ENCODE results near the gene ZSCAN5B.
"Not testable (repeated sequence)": the region's sequence is repeated elsewhere in the genome, so short reads cannot be mapped to it uniquely, and the experiment has no call there.

Gene ZSCAN5B

DNA sequence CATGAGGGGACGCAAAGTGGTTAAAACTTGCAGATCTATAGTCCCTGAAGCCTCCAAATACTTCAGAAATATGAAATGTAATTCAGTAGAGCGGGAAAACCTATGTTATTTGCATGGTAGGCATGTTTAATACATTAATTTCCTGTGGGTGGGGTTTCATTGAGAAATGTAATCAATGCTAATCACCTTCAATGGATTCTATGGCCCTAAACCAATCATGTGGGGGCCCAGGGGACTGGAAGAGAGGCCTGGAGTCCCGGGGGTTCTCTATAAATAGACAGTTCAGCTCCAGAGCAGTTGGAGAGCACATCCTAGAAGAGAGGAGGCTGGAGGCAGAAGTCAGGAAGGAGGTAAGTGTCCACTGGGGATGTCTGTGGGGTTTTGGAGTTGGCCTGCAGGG lies 4.4 kb upstream of the ZSCAN5B start, which contains the start of gene ZSCAN5C:
ZSCAN5C (plus strand) TSS at position 301 of the 400 bp plus-strand sequence. CDS start 3,641 bp downstream, outside the sequence.
- DNase-seq (ENCODE audit: low read depth in 1 of 2, low spot score in 1 of 2), result no peak
- no peak for TF ChIP-seq JUND (IDR thresholded peaks at IDR 0.05; ENCODE audit: low read depth)
- in situ Hi-C loops (cut with HindIII; ENCODE audit: low pct_unique_long_range_greater_than_20kb, low sequenced_read_pairs), result no loop called here

DNA sequence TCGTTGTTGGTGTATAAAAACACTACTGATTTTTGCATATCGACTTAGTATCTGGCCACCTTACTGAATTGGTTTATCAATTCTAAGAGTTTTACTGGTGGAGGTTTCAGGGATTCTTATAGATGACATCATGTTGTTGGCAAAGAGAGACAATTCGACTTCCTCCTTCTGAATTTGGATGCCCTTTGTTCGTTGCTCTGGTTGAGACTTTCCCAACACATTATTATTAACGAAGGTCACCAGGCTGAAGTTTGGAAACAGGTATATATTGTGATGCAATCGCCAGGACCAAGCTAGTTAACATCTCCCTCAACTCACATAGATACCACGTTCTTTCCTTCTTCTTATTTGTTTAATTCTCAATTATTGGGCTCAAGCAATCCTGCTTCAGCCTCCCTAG lies 2.1 kb upstream of the ZSCAN5B start:
- in situ Hi-C loops (cut with HindIII; ENCODE audit: low pct_unique_long_range_greater_than_20kb, low sequenced_read_pairs), result no loop called here
- DNase-seq (ENCODE audit: low read depth in 1 of 2, low spot score in 1 of 2), result no peak
- TF ChIP-seq JUND (IDR thresholded peaks at IDR 0.05; ENCODE audit: low read depth), result no peak

DNA sequence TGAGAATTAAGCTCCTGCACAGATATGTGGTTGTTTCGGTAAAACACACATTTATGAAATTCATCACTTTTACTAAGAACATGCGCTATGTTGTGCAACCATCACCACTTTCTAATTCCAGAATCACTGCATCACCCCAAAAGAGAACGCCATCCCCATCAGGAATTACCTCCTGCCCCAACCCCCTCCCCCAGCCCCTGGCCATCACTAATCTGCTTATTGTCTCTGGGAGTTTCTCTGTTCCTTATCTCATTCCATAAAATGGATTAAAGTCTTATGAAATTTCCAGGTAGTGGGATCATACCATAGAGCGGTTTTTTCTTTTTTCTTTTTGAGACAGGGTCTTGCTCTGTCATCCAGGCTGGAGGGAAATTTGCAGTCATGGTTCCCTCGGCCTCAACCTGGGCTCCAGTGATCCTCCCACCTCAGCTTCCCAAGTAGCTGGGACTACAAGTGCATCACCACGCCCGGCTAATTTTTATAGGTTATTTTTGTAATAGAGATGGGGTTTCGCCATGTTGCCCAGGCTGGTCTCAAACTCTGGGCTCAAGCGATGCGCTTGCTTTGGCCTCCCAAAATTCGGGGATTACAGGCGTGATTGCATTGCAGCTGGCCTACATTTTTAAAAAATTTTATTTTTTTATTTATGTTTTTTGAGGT lies 3.5 kb downstream of the ZSCAN5B start:
- no peak for TF ChIP-seq JUND (IDR thresholded peaks at IDR 0.05; ENCODE audit: low read depth)
- in situ Hi-C loops (cut with HindIII; ENCODE audit: low pct_unique_long_range_greater_than_20kb, low sequenced_read_pairs), result no loop called here
- no peak for DNase-seq (ENCODE audit: low read depth in 1 of 2, low spot score in 1 of 2)

DNA sequence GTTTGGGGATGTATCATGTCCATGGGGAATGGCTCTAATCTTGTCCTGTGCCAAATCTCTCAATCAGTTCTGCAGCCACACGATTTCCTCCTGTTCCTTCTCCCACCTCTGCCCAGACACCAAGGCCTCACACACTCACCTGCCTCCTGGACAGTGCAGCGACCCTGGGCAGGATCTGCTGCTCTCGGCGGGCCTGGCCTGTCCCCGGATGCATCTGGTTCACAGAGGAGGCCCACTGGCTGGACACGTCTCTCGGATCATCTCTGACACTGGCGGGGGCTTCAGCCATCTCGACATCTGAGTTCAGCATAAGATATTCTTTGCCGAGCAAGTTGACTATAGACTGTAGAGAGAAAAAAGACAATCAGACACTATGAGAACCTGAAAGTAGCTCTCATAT lies 5.9 kb downstream of the ZSCAN5B start:
- in situ Hi-C loops (cut with HindIII; ENCODE audit: low pct_unique_long_range_greater_than_20kb, low sequenced_read_pairs), result no loop called here
- TF ChIP-seq JUND (IDR thresholded peaks at IDR 0.05; ENCODE audit: low read depth), result no peak
- DNase-seq (ENCODE audit: low read depth in 1 of 2, low spot score in 1 of 2), result no peak

DNA sequence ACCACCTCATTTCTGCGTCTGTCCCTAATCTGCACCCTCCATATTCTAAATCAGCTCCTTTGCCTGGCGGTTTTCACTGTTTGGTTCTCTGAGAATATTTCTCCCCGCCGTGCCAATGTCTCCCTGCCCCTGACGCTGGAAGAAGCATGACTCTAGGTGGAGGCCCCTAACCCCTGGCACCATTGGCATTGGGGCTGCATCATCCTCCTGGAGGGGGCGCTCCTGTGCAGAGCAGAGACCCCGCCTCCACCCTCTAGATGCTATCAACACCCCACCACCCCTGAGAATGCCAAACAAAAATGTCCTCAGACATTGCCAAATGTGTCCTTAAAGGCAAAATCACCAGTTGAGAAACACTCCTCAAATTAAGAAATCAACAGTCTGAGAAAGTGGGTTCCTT lies 6.5 kb downstream of the ZSCAN5B start:
- in situ Hi-C loops (cut with HindIII; ENCODE audit: low pct_unique_long_range_greater_than_20kb, low sequenced_read_pairs), result no loop called here
- no peak for DNase-seq (ENCODE audit: low read depth in 1 of 2, low spot score in 1 of 2)
- no peak for TF ChIP-seq JUND (IDR thresholded peaks at IDR 0.05; ENCODE audit: low read depth)

DNA sequence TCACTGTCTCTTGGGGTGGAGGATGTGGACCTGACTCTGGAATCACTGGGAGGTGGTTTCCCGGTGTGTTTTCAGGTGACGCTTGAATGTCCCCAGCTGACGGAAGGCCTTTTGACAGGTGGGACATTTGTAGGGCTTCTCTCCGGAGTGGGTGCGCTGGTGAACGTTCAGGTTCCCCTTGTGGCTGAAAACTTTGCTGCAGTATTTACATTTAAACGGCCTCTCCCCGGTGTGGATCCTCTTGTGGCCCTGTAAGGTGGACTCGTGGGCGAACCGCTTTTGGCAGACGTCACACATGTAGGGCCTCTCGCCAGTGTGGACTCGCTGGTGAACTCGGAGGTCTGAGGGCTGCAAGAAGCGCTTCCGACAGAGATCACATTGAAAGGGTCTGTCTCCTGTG lies 7.8 kb downstream of the ZSCAN5B start:
- in situ Hi-C loops (cut with HindIII; ENCODE audit: low pct_unique_long_range_greater_than_20kb, low sequenced_read_pairs), result no loop called here
- no peak for TF ChIP-seq JUND (IDR thresholded peaks at IDR 0.05; ENCODE audit: low read depth)
- DNase-seq (ENCODE audit: low read depth in 1 of 2, low spot score in 1 of 2), result no peak

DNA sequence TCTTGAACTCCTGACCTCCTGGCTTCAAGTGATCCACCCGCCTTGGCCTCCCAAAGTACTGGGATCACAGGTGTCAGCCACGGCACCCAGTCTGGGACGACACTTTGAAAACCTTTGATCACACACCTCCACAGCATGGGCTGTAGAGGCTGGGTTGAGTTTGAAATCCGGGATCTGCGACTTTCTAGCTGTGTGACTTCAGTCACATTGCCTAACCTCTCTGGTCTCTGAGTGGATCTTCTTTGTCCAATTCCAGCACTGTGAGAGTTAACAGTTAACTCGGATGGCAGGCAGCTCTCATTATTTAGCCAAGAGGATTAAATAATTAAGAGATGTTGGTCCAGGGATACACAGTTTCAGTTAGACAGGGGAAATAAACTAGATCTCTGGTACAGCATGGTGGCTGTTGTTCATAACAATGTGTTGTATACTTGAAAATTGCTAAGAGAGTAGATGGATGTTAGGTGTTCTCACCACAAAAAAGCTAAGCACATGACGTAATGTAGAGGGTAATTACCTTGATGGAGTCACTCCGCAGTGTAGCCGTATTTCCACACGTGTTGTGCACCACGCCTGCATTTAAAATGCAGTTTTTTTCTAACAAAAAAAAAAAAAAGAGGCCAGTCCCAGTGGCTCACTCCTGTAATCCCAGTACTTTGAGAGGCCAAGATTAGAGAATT lies 19.9 kb downstream of the ZSCAN5B start:
- in situ Hi-C loops (cut with HindIII; ENCODE audit: low pct_unique_long_range_greater_than_20kb, low sequenced_read_pairs), result no loop called here
- no peak for TF ChIP-seq JUND (IDR thresholded peaks at IDR 0.05; ENCODE audit: low read depth)
- no peak for DNase-seq (ENCODE audit: low read depth in 1 of 2, low spot score in 1 of 2)

DNA sequence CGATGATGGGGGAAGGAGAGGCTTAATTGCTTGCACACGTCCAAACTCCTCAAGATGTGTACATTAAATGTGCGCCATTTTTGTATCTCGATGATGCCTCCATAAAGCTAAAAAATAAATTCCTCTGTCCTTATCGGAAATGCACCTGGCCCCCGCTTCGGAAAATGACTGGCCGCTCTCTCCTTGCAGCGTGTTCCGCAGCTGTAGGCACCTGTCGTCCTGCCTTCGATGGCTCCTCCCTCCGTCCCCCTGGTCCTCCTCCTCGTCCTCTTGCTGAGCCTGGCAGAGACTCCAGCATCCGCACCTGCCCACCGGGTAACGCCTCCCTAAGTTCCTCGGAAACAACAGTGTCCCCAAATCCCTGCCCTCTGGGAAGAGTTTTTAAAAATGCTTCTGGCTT lies 20.7 kb downstream of the ZSCAN5B start:
- TF ChIP-seq JUND (IDR thresholded peaks at IDR 0.05; ENCODE audit: low read depth), result no peak
- DNase-seq (ENCODE audit: low read depth in 1 of 2, low spot score in 1 of 2), result no peak
- in situ Hi-C loops (cut with HindIII; ENCODE audit: low pct_unique_long_range_greater_than_20kb, low sequenced_read_pairs), result no loop called here

DNA sequence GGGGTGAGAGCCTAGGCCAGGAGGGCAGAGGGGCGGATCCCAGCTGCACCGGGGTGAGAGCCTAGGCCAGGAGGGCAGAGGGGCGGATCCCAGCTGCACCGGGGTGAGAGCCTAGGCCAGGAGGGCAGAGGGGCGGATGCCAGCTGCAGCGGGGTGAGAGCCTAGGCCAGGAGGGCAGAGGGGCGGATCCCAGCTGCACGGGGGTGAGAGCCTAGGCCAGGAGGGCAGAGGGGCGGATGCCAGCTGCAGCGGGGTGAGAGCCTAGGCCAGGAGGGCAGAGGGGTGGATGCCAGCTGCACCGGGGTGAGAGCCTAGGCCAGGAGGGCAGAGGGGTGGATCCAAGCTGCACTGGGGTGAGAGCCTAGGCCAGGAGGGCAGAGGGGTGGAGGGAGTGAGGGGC lies 21.3 kb downstream of the ZSCAN5B start:
- DNase-seq (ENCODE audit: low read depth in 1 of 2, low spot score in 1 of 2); in situ Hi-C loops (cut with HindIII; ENCODE audit: low pct_unique_long_range_greater_than_20kb, low sequenced_read_pairs): not testable (repeated sequence)

DNA sequence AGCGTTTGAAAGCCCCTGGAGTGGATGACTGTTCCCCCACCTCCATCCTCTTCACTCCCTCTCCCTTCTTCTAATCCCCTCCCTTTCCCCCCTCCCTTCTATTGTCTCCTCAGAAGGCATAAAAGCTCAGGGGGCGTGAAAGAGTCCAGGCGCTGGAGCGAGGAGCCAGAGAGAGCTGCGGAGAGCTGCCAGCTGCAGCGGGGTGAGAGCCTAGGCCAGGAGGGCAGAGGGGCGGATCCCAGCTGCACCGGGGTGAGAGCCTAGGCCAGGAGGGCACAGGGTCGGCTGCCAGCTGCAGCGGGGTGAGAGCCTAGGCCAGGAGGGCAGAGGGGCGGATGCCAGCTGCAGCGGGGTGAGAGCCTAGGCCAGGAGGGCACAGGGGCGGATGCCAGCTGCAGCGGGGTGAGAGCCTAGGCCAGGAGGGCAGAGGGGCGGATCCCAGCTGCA lies 21.7 kb downstream of the ZSCAN5B start, which contains the start of gene GALP:
GALP (plus strand) TSS at position 148 of the 447 bp plus-strand sequence. CDS start 1,101 bp downstream, outside the sequence.
- DNase-seq (ENCODE audit: low read depth in 1 of 2, low spot score in 1 of 2); in situ Hi-C loops (cut with HindIII; ENCODE audit: low pct_unique_long_range_greater_than_20kb, low sequenced_read_pairs): not testable (repeated sequence)

DNA sequence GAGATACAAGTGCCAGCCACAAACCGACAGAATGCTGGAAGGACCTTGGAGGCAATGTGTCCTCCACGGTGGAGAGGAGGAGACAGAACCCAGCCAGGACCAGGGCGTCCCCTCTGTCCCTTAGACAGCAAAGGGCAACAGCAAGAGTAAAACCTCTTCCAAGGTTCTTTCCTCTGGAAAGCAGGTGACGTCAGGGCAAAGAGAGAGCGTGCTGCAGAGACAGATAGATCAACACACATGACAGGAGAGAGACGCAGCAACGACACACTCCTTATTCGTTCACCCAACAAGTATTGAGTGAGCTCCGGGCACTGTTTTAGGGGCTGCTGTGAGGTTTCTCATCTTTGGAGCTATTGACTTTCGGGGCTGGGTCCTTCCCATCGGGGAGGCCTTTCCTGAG lies 23.0 kb downstream of the ZSCAN5B start:
- TF ChIP-seq JUND (IDR thresholded peaks at IDR 0.05; ENCODE audit: low read depth), result no peak
- in situ Hi-C loops (cut with HindIII; ENCODE audit: low pct_unique_long_range_greater_than_20kb, low sequenced_read_pairs), result no loop called here
- no peak for DNase-seq (ENCODE audit: low read depth in 1 of 2, low spot score in 1 of 2)

DNA sequence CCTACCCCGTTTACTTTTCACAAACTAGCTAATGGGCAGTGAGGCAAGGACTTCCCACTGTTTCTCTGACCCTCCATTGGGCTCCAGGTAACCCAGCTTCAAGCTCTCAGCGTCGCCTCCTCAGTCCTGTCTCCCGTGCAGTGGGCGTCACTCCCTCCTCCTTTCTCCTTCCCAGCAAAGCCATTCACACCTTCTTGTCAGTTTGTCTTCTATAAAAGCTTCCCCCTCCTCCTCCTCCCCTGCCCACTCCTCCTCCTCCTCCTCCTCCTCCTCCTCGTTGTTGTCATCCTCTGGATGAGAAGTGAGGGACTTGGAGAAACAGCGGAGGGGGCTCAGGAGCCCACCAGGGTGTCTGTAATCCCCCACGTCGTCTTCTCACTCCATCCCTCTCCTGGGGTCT lies 23.5 kb downstream of the ZSCAN5B start:
- no peak for DNase-seq (ENCODE audit: low read depth in 1 of 2, low spot score in 1 of 2)
- in situ Hi-C loops (cut with HindIII; ENCODE audit: low pct_unique_long_range_greater_than_20kb, low sequenced_read_pairs), result no loop called here
- TF ChIP-seq JUND (IDR thresholded peaks at IDR 0.05; ENCODE audit: low read depth), result no peak

DNA sequence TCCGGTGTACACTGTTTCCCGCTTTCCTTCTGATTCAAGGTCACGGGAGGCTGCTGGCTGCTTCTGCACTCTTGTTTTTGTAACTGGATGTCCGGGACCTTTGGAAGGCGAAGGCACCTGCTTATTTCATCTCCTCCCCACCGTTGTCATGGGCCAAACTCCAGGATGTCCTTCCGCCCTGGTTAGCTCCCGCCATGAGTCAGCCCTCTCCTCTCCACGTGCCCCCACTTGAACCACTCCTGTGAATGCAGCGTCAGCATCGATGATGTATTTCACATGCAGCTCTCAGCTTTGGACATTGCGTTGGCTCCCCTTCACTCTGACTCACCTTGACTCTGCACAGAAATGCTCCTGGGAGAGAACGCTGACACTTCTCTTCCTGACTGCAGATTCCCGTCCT lies 27.3 kb downstream of the ZSCAN5B start:
- no peak for TF ChIP-seq JUND (IDR thresholded peaks at IDR 0.05; ENCODE audit: low read depth)
- in situ Hi-C loops (cut with HindIII; ENCODE audit: low pct_unique_long_range_greater_than_20kb, low sequenced_read_pairs), result no loop called here
- DNase-seq (ENCODE audit: low read depth in 1 of 2, low spot score in 1 of 2), result no peak
